Measurements from ENCODE around the gene MAP2K7.

Gene MAP2K7

DNA sequence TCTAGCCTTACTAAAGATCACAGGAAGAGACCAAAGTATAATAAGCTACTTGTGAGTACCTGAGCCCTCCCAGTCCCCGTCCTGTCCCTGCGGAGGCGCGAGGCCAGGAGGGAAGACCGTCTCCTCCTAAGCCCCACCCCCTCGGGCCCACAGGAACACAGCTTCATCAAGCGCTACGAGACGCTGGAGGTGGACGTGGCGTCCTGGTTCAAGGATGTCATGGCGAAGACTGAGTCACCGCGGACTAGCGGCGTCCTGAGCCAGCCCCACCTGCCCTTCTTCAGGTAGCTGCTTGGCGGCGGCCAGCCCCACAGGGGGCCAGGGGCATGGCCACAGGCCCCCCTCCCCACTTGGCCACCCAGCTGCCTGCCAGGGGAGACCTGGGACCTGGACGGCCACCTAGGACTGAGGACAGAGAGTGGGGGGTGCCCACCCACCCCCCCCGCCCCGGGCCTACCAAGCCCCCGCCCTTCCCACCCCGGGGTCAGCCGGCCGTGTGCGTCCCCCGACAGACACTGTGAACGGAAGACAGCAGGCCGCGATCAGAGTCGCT is 8.5 kb downstream of the MAP2K7 start:
- no peak for DNase-seq (ENCODE audit: low read depth)
- H3K4me3 ChIP-seq (ENCODE audit: control insufficient read depth, low read depth, low read length): no peak overlapping the region
- TF ChIP-seq, protein P1, sequence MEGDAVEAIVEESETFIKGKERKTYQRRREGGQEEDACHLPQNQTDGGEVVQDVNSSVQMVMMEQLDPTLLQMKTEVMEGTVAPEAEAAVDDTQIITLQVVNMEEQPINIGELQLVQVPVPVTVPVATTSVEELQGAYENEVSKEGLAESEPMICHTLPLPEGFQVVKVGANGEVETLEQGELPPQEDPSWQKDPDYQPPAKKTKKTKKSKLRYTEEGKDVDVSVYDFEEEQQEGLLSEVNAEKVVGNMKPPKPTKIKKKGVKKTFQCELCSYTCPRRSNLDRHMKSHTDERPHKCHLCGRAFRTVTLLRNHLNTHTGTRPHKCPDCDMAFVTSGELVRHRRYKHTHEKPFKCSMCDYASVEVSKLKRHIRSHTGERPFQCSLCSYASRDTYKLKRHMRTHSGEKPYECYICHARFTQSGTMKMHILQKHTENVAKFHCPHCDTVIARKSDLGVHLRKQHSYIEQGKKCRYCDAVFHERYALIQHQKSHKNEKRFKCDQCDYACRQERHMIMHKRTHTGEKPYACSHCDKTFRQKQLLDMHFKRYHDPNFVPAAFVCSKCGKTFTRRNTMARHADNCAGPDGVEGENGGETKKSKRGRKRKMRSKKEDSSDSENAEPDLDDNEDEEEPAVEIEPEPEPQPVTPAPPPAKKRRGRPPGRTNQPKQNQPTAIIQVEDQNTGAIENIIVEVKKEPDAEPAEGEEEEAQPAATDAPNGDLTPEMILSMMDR (IDR thresholded peaks at IDR 0.05; ENCODE audit: control insufficient read depth, insufficient read depth, low read depth, low read length, missing control alignments): no peak

DNA sequence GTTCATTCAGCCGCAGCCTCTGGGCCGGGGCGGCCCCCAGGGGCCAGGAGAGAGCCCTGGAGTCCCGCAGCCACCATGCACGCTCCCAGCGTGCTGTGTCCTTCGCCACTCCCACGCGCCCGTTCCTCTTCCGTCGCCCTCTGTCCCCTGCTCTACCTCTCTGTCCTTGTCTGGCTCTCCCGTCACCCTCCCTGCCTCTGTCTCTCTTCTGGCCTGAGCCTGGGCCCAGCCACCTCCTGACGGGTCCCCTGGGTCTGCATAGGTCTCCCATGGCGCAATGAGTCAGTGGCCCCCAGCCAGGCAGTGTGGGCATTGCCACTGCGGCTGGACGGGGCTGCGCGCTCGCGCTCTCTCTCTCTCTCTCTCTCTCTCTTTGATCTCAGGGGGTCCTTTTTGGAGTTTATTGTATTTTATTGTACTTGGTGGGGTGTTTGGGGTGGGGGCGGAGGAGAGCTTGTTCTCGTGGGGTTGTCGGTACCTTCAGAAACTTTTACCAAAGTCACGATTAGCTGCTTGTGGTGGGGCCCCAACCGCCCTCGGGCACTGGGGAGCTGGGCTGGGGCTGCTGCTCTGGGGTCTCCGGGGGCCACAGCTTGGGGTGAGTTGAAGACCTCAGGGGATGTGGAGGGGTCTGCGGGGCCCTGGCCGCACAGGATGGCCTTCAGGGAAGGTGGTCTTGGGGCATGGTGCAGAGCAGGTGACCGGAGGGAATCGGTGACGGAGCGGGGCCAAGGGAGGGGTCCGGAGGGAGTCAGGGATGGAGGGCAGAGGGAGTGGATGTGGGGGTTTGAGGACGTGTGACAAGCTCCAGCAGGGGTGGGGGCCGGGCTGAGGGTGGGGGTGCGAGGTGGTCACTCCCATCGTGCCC is 9.3 kb downstream of the MAP2K7 start:
- no peak for DNase-seq (ENCODE audit: low read depth)
- H3K4me3 ChIP-seq (ENCODE audit: control insufficient read depth, low read depth, low read length): no peak overlapping the region
- TF ChIP-seq, protein P1 (IDR thresholded peaks at IDR 0.05; ENCODE audit: control insufficient read depth, insufficient read depth, low read depth, low read length, missing control alignments): no peak

DNA sequence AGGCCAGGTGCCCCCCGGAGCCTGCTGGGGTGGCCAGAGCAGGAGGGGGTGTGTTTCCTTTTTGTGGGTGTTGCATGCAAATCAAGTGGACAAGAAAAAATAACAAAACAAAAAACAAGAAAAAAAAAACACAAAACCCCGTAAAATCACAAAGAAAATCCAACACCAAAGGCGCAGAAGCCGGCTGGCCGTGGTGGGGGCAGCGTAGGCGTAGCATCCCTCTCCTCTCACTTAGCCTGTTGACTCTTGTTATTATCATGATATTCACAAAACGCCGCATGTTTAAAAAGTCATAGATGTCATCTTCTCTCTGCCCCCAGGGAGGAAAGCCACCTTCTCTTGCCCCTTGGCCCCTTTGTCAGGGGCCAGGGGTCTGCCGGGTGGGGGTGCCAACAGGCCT is 10.0 kb downstream of the MAP2K7 start:
- no peak overlapping the region for H3K4me3 ChIP-seq (ENCODE audit: control insufficient read depth, low read depth, low read length)
- DNase-seq (ENCODE audit: low read depth): no peak
- TF ChIP-seq, protein P1 (IDR thresholded peaks at IDR 0.05; ENCODE audit: control insufficient read depth, insufficient read depth, low read depth, low read length, missing control alignments): no peak

DNA sequence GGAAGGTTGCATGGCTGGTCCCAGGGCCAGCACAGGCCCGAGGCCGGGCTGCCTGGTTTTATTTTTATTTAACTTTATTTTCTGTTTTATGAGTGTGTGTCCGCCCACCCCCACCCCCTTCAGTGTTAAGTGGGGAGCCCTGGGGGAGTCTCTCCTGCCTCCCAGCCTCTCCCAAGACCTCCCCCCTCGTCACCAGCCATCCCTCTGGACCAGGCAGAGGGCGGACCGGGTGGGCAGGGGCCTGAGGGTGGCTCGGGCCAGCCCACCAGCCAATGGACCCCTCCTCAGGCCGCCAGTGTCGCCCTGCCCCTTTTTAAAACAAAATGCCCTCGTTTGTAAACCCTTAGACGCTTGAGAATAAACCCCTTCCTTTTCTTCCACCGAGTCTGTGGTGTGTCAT is 10.4 kb downstream of the MAP2K7 start:
- TF ChIP-seq, protein P1 (IDR thresholded peaks at IDR 0.05; ENCODE audit: control insufficient read depth, insufficient read depth, low read depth, low read length, missing control alignments): no peak
- H3K4me3 ChIP-seq (ENCODE audit: control insufficient read depth, low read depth, low read length): no peak overlapping the region
- no peak for DNase-seq (ENCODE audit: low read depth)

DNA sequence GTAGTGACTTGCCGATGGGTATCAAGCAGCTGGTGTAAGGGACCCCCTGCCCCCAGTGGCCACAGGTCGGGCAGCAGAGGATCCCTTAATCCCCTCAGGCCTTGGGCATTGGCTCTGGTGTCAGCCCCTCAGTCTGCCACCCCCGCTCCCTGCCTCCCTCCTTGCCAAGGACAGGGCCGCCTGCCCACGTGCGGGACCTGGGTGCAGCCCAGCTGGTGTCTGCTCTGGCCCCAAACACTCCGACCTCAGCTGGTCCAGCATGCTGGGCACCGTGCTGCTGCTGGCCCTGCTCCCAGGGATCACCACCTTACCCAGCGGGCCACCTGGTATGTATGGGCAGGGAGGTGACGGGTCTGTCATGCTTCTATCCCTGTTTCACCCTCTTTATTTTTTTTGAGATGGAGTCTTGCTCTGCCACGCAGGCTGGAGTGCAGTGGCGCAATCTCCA is 10.9 kb downstream of the MAP2K7 start, which contains the start of gene TGFBR3L:
Gene TGFBR3L (plus strand): TSS at position 233 of the 448 bp plus-strand sequence.
- H3K4me3 ChIP-seq (ENCODE audit: control insufficient read depth, low read depth, low read length): peak within 1 kb of the TSS; percentile 43
- DNase-seq (ENCODE audit: low read depth): no peak
- TF ChIP-seq, protein P1 (IDR thresholded peaks at IDR 0.05; ENCODE audit: control insufficient read depth, insufficient read depth, low read depth, low read length, missing control alignments): no peak

DNA sequence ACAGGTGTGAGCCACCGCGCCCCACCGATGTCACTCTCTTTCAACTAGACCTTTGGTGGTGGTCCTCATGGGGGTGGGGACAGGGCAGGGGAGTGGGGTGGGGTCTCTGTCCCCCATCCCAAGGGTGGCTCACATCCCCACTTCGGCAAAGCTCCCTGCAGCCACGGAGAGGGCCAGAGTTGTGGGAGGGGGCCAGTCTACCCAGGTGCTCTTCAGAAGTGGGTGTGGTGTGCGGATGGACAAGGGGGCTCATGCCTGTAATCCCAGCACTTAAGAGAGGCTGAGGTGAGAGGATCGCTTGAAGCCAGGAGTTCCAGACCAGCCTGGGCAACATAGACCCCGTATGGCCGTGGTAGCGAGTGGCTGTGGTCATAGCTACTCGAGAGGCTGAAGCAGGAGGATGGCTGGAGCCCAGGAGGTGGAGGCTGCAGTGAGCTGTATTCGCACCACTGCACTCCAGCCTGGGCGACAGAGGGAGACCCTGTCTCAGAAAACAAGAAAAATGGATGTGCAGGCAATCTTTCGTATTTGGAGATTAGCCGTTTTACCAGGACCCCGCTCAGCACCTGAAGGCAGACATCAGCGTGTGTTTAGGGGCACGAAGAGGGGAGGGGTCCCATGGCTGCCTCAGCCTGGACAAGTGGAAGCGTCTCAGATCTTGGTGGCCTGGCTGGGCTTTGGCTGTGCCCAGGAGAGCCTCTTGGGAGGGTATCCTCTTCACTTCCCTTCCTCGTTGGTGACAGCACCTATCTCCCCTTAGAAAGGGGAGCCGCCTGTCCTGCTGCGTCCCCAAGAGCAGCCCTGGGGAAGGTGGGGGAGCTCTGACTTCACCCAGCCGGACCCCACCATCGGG is 11.8 kb downstream of the MAP2K7 start:
- TF ChIP-seq, protein P1 (IDR thresholded peaks at IDR 0.05; ENCODE audit: control insufficient read depth, insufficient read depth, low read depth, low read length, missing control alignments): no peak
- peak overlapping the region; percentile 43 for H3K4me3 ChIP-seq (ENCODE audit: control insufficient read depth, low read depth, low read length)
- DNase-seq (ENCODE audit: low read depth): no peak

Measured in AG09309 (cell line).